ENCODE results near the gene CHST6.
"Not testable (repeated sequence)": the region's sequence is repeated elsewhere in the genome, so short reads cannot be mapped to it uniquely, and the experiment has no call there.

CHST6 gene

GRCh38 chr16:75502916-75503605, 7.8 kb upstream of the CHST6 start:
- DNase-seq: no peak

- DNase-seq: not testable (repeated sequence)
Observed at GRCh38 chr16:75501820-75502219, 6.6 kb upstream of the CHST6 start.

GRCh38 chr16:75501359-75501758, 6.1 kb upstream of the CHST6 start:
- DNase-seq: no peak

DNA sequence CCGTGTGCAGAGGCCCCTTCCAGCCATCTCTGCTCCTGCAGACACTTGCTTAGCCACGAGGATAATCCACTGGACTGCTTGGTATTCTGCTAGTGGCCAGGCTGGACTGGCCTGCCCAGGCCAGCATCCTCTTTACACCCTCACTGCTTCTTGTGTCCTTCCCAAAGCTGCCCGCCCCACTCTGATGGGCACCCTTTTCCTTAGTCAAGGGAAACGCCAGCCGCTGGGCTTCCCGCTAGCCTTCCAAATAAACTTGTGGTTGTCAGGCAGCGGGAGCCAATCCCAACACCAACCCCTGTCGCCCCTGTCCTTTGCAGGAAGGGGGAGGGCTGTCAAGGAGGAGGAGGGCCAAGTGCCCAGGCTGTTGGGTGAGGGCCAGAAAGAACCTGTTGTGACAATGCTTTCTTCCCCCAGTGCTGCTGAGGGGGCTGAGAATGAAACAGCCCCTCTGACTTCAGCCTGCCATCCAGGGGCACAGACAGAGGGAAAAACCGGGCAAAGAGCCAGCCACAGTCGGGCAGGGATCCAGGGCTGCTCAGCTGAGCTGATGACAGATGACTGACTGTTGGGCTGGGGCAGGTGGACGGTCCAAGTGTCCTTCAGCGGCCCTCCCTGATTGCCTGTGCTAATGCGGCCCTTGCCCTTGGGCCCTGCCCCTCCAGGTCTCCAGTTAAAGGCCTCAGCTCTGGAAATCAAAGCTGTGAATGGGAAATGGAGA, 3.5 kb upstream of the CHST6 start:
- DNase-seq: not testable (repeated sequence)

GRCh38 chr16:75497558-75497957, 2.3 kb upstream of the CHST6 start:
- no peak for DNase-seq

DNA sequence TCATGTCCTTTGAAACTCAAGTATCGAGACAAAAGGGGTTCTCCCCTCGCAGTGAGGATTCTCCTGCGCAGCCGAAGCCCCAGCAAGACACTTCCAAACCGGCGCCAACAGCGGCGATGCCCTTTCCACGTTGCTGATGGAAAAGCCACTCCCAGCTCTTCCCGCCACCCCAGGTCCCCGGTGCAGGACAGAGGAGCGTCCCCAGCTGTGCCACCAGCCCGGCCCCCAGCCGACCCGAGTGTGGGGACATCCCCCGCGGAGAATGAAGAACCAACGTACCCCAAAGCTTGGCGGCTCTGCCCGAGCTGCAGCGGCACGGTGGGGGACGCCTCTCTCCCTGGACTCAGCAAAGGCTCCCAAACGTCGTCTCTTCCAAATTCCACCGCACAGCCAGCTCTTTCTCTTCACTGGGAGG, 573 bp downstream of the CHST6 start:
- no peak for DNase-seq

DNA sequence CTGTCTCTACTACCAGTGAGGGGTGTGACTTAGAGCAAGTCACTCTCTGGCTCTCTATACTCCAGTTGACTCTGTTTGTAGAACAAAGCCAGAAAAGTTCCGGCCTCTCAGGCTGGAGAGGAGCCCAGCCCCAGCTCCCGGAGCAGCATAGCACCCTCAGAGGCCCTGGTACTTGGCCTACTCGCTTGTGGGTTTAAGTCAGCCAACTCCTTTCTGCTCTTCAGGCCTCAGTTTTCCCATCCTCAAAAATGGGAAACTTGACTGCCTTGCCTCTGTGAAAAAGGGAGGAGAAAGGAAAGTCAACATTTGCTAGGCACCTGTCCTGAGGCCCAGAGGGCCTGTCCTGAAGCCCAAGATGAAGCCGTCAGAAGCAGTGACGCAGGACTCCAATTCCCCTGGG, 1.1 kb downstream of the CHST6 start:
- DNase-seq: no peak

DNA sequence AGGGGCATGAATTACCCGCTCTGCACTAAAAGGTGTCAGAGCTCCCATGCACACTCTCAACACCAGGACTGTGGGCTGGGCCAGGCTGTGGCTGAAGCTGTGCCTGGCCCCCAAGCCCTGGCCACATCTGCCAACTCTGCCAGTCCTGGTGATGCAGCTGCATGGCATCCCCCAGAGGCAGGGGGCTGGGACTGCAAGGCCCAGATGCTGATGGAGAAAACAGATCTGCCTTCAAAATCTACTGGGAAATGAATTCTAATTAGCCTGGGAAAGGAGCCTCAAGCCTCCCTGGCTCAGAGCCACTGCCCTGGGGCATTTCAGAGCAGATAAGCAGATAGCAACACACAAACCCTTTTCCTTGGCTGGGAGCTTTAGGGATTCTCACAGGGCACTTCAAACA, 3.4 kb downstream of the CHST6 start:
- DNase-seq: peak in 1 of 2 experiments; percentile 31

DNA sequence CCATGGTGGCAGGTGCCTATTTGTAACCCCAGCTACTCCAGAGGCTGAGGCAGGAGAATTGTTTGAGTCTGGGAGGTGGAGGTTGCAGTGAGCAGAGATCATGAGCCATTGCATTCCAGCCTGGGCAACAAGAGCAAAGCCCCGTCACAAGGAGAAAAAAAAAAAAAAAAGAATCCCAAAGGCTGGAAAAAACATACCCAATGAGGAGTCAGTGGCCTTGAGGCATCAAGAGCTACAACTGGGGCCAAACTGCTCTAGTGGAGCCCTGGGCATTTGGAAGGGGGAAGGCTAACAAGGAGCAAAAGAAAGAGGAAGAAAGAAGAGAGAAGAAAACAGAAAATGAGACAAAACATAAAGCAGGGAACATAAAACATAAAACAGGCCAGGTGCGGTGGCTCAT, 6.9 kb downstream of the CHST6 start:
- DNase-seq: no peak

- no peak for DNase-seq
Observed at GRCh38 chr16:75486676-75487313, 8.4 kb downstream of the CHST6 start.

GRCh38 chr16:75486014-75486675, 9.1 kb downstream of the CHST6 start:
- DNase-seq: no peak

GRCh38 chr16:75485230-75486013, 9.8 kb downstream of the CHST6 start:
- DNase-seq: no peak

DNA sequence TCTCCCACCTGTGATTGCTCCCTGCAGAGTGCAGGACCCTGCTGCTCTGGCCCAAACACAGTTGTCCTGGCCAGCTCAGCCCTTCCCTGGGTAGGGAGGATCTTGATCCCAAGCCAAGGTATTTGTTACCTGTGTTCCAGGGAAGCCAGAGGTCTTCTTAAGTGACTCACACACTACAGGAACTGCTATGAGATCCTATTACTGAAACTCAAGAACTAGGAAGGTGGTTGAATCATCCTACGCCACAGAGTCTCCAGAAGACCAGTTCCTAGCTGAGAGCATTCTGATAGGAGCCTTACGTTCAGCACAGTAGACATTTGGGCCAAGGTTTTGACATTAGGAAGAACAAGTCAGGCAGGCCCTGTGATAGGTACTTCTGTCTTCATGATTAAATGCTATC, 12.0 kb downstream of the CHST6 start:
- DNase-seq: no peak

DNA sequence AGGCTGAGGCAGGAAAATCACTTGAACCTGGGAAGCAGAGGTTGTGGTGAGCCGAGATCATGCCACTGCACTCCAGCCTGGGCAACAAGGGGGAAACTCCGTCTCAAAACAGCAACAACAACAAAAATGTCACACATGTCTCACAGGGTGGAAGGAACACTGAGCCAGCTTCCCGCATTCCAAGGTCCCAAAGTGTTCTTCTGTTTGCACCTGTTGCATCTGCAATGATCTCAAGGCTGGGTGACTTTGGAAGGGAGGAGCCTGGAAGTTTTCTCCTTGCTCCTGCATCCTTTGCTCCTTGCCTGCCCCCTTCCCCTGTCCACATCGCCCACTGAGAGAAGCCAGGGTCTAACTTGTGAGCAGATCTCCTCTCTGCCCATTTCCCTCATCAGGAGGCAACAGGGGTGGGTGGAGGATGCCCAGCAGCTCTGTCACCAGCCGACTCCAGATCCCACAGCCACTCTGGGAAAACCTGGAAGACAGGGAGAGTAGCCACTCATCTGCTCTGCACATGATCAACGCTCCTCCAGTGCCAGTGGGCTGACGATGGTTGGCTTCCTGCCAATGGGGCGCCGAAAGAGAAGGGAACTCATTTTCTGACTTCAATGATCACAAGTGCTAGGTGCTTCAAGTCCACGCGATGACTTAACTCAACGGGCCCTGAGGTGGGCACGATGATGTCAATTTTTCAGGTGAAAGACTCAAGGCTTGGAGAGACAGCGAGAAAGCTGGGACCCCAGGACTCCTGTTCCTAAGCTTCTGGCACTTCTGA, 12.6 kb downstream of the CHST6 start:
- no peak for DNase-seq

GRCh38 chr16:75481475-75481874, 13.8 kb downstream of the CHST6 start:
- DNase-seq: no peak

- DNase-seq: no peak
Observed at GRCh38 chr16:75479421-75479990, 15.7 kb downstream of the CHST6 start.

- no peak for DNase-seq
Observed at GRCh38 chr16:75478480-75479345, 16.5 kb downstream of the CHST6 start.

- no peak for DNase-seq
Observed at GRCh38 chr16:75477680-75478473, 17.4 kb downstream of the CHST6 start.

DNA sequence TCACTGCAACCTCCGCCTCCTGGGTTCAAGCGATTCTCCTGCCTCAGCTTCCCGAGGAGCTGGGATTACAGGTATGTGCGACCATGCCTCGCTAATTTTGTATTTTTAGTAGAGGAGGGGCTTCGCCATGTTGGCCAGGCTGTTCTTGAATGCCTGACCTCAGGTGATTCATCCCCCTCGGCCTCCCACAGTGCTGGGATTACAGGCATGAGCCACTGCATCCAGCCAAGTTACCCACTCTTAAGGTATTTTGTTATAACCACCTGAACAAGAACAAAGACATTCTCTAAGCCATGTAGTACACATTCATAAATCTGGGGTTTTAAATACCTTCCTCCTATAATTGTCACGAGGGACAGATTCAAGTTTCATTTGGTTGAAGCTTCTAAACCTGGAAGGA, 18.4 kb downstream of the CHST6 start:
- DNase-seq: no peak

GRCh38 chr16:75475420-75475847, 19.8 kb downstream of the CHST6 start:
- DNase-seq: no peak
